GM08714 (cell line): ENCODE data around the gene SNED1.
"Not testable (repeated sequence)": the region's sequence is repeated elsewhere in the genome, so short reads cannot be mapped to it uniquely, and the experiment has no call there.

Source experiments
- H3K4me3 ChIP-seq: fragments of 200-500 bp; sonication (Bioruptor generic); 2 replicates; pipeline ENCODE4 v1.5.1; 2014; ENCODE audit warnings: mild to moderate bottlenecking, low read length, inconsistent platforms
- ZNF274 ChIP-seq: IDR thresholded peaks from 2 replicates; pipeline ENCODE4 v1.6.1; 2012; ENCODE audit warnings: mild to moderate bottlenecking, low read depth, low read length

SNED1 gene

DNA sequence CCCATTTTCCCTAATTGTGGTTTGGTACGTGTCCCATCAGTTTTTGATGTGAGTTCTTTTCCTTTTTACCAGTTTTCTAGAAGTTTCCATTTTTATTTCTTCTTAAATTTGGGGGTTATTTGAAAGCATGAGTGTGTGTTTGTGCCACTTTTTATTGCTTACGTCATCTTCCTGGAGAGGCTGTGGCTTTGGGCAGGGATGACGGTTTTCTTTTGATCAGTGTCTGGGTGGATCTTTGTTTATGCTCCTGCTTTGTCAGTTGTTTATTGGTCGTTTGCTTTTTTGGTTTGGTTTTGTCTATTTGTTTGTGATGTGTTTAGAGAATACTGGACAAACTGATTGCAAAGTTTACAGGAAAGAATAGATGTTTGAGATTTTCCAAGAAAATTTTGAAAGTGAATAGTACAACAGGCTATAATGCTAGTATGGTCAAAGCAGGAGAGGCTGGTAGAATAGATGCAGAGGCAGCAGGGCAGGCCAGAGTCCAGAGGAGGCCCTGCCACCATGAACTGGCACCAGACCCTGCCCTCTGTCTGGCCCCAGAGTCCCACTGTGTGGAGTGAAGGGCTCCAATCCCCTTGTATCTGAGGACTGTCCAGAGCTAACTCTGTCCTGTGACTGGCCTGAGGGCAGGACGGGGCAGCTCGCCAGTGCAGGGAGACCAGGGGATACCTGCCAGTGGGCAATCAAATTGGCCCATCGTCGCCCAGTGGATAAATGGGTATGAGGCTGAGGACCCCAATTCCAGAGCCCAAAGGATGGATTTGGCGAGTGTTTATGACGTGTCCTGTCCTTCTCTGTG, 23.4 kb upstream of the SNED1 start:
- H3K4me3 ChIP-seq, result no peak overlapping the region
- no peak for TF ChIP-seq ZNF274

DNA sequence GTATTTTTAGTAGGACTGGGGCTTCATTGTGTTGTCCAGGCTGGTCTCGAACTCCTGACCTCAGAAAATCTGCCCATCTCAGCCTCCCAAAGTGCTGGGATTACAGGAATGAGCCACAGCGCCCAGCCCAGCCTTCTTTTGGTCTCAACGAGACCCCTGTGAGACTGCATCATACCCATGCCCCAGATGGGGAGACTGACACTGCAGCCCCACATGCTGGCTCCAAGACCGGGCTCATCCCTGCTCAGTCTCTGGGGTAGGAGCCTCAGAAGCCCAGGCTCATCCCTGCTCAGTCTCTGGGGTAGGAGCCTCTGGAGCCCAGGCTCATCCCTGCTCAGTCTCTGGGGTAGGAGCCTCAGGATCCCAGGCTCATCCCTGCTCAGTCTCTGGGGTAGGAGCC, 22.5 kb upstream of the SNED1 start:
- H3K4me3 ChIP-seq, result not testable (repeated sequence)

DNA sequence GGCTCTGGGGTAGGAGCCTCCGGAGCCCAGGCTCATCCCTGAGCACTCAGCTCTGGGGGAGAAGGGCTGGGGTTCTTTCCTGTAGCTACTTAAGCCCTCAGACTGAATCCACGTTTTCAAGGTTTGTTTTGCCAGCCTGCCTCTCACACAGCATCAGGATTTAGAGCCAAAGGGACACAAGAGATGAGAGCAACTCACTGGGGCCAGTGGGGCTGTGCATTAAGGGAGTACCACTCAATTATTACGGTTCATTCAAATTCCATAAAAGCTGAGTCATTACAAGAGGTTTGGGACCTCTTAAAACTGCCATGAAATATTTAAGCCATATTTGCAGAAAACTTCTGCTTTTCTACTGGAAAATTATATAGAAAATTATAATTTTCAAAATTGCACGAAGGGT, 17.1 kb upstream of the SNED1 start:
- TF ChIP-seq ZNF274, result no peak
- no peak overlapping the region for H3K4me3 ChIP-seq

DNA sequence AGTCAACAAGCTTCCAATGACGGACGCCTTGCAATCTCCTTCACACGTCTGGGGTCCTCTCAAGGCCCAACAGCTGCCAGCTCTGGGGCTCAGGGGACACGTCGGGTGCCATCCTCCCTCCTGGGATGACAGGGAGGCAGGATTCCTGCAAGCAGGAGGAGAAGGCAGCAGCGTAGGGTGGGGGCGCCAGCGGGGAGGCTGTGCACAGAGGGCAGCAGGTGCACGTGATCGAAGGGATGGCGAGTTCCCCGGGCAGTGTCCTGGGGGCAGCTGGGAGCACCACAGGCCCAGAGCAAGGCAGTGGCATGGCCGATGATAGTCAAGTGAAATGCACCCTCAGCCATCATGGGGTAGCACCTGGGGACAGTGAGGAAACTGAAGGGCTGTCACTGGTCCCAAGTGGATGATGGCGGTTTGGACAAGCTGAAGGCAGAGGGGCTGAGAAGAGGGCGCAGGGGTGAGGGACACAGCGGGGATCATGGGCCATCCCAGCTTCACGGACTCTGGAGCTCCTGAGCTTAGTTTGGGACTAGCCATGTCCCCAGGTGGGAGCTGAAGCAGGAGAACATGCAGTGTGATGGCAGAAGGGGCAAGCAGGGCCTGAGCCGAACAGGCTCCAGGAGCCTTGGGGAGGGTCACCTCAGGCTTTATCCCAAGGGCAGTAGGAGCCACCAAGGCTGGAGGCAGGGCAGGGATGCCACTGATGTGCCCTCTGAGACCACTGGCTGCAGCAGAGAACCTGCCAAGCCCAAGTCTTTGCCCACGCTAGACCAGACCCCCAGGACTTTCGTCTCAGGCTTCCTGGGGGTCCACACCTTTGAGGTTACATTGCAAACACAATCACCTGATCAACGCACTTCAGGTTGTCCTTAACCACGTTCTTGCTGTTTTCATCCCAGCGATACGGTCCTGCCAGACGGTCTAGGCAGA, 16.3 kb upstream of the SNED1 start:
- TF ChIP-seq ZNF274, result no peak
- H3K4me3 ChIP-seq, result no peak overlapping the region

DNA sequence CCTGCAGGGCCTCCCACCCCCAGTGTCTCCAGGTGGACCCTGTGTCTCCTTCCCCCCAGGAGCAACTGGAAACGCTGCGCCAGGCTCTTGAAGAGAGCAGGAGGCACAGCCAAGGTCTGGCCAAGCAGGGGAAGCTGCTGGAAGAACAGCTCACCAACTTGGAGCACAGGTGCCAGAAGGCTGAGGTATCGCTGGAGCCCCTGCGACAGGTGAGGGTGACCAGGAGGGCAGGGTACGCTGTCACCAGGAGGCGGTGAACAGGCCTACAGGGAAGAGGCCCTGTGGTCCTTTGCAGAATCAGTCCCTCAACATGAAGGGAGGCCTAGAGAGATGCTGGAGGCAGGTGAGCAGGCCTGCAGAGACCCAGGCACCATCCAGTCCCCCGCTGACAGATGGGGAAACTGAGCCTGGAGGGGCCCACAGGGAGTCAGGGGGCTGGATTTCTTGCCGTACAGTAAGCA, 15.6 kb upstream of the SNED1 start:
- H3K4me3 ChIP-seq, result no peak overlapping the region
- no peak for TF ChIP-seq ZNF274

DNA sequence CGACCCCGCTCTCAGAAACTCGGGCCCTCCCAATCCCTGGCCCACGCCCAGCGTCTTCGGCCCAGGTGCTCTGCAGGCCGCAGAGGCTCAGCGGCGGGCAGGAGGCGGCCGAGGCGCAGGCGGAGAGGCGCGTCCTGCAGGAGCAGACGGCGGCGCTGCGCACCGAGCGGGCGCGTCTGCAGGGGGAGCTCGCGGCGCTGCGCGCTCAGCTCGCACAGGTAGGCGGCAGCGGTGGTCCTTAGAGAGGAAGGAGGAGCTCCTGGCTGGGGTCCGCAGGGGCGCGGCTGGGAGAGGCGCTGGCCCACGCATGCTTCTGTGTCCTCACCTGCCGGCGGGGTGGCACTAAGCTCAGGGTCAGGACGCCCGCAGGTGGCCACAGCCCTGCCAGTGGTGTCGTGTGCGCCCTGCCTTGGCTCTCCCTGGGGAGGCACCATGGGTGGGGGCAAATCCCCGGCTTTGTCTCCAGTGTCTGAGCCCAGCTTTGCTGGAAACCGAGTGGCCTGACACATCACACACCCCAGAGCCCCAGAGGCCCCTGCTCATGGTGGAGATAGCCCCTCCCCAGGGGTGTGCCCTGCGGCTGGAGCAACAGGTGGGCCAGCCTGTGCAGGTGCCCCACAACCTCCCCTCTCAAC, 14.9 kb upstream of the SNED1 start:
- no peak overlapping the region for H3K4me3 ChIP-seq
- TF ChIP-seq ZNF274, result no peak

DNA sequence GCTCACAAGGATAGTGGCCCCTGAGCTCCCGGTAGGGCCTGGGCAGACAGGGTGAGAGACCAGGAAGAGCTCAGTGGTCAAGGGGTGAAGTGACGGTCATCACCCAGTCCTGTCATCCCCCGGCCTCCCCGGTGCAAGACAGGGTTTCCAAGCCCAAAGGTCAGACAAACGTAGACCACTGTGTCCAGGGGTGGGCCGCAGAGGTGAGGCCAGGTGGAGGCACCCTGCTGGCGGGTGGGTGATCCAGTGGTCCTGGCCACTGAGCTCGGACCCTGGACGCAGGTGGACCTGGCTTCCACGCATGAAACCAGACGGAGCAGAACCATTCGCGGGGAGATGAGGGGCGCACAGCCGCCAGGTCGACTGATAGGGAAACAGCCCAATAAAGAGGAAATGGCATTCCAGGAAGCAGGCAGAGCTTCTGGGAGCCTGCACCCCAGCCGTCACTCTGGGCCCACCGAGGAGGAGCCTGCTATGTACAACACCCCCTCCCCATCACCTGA, 14.4 kb upstream of the SNED1 start:
- H3K4me3 ChIP-seq, result no peak overlapping the region

DNA sequence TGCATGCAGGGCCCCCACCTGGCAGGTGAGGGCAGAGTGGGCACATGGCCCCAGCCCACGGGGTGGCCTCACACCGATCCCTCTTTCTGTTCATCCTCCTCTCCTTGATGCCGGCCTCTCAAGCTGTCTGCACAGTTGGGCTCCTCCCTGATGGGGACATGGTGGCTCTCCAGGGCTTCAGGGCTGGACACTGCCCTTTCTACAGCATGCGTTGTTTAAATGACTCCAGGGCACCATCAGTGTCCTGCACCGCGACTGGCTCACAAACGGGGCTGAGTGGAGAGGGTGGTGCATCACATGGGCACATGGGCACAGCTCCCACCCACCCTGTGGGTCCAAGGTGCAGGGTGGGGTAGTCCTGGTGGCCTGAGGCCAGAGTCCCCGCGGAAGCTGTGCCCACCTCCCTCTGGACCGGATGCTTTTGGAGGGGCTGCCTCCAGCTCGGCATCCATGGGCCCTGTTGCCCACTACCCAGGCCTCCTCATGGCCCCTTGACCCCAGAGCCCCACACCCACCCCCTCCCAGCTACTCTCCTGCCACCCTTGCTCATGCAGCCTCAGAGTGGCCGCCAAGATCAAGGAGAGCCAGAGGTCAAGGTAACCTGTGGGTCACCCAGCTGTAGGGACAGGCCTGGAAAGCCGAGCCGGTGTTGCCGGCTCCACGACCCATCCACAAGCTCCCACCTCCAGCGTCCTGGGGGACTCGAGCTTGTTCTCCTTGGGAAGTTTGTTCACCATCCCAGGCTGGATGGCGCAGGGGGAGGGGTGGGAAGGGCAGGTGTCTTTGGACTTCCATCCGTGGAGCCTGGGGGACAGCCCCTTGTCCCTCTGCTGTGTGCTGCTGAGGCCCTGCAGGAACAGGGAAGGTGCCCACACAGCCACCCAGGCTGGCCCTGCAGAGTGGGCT, 12.3 kb upstream of the SNED1 start:
- H3K4me3 ChIP-seq, result no peak overlapping the region
- TF ChIP-seq ZNF274, result no peak

More for the DNA sequence above, 14.4 kb upstream of the SNED1 start:
- no peak for TF ChIP-seq ZNF274

DNA sequence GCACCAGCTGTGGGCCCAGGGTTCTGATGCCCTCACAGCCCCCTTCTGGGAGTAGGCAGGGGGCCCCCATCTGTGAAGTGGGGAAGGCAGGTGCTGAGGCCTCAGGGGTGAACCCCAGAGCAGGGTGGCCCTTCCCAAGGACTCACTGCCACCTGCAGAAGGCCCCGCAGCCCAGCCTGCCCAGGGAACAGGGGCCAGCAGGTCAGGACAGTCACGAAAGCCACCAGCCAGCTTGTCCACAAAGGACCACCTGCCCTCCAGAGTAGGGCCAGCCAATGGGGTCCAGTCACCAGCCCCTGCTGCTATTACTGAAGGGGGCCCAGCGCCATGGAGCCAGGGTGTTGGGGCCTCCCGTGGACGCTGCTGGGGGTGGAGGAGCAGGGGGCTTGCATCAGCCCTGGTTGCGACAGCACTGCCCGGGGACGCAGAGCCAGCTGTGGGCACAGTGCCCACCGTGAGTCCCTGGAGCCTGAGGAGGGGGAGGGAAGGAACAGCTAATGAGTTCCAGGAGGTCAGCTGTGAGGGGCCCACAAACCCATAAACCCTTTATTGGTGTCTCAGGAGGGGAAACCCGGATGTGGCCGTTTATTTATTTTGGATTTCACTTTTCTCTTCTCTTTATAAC, 11.5 kb upstream of the SNED1 start:
- no peak for TF ChIP-seq ZNF274
- no peak overlapping the region for H3K4me3 ChIP-seq

DNA sequence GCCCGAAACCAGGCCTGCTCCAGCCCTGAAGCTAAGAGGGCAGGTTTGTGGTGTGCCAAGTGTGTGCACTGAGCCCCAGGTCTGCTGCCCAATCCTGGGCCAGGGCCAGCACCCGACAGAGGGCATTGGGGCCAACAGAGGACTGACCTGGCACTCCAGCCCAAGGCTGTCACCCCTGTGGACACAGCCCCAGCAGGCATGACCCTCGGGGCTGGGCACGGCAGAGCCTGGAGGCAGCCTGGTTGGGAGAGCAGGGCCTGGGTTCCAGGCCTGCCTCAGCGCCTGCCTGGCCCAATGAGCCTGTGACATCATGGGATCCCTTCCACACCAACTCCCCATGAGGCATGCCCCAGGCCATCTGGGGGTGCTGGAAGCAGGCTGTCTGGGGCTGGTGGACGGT, 10.8 kb upstream of the SNED1 start:
- no peak overlapping the region for H3K4me3 ChIP-seq
- no peak for TF ChIP-seq ZNF274

DNA sequence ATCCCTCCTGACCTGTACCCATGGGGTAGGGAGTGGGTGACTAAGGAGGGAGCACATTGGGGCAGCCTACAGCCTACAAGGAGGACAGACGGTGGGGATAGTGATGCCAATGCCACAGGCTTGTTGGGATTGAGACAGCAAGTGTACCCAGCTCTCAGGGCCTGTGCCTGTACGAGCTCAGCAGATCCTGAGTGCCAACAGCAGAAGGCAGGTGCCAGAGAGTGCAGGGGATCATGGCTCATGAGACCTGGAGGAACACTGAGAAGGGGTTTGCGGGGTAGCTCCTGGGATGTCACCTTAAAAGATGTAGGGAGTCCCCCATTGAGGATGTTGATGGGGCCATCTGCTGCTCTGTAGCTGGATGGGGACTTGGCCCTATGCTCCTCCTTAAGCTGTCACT, 10.3 kb upstream of the SNED1 start:
- no peak overlapping the region for H3K4me3 ChIP-seq
- no peak for TF ChIP-seq ZNF274

DNA sequence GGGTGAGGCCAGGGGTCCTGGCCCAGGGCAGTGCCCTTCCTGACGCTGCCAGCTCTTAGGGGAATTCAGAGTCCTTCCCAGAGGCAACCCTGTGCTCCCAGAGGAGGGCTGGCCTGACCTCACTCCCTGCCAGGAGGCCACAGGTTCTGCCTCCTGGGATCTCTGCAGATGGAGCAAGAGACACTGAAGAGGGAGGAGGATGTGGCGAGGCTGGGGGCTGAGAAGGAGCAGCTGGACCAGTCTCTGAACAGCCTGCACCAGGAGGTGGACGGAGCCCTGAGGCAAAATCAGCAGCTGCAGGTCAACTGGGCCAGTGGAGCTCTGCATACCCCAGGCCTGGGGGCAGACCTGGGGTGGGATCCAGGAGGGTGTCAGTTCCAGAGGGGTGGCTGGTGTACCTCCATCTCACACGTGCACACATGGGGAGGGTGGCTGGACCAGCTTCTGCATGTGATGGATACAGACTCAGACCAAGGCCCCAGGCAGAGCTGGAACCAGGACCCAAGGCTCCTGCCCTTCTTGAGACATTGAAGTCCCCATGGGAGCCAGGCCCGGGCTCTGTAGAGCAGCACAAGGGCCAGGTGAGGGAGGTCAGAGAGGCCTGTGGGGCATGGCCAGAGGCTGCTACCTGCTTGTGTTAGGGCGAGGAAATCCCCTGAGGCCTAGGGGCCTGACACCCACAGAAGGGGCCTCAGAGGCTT, 9.7 kb upstream of the SNED1 start:
- TF ChIP-seq ZNF274, result no peak
- H3K4me3 ChIP-seq, result no peak overlapping the region
